HCT116 (cell line): ENCODE results near the gene DOCK4. TPM values are rescaled to one million over a fixed set of nuclear protein-coding genes. Genes with fewer than 3 reads are reported as not detected.

Experiments used
- ATAC-seq: fragments of 200-7000 bp; cut with Tn5 transposase; 2 replicates; pipeline ENCODE4 v1.9.1; 2020; ENCODE audit warnings: mild to moderate bottlenecking, moderate library complexity
- BruUV-seq: library from RNA; stranded (reverse); fragments of 400-500 nt; replicated peaks from 2 replicates; lab custom pipeline; 2021; lab: Mats Ljungman, UMichigan
- CTCF ChIA-PET: fragments of 300-600 bp; sonication (Branson Sonifier 250); formaldehyde crosslinking; loops from one replicate; lab custom pipeline; 2021; ENCODE audit warnings: antibody characterized with exemption; lab: Charles Lee
- POLR2A ChIA-PET: fragments of 300-600, 350-600 bp; sonication (Branson Sonifier 250); formaldehyde crosslinking; loops from one replicate; lab custom pipeline; 2021; ENCODE audit warnings: antibody characterized with exemption; lab: Charles Lee
- RAD21 ChIA-PET, 2 experiments: fragments of 300-600 bp; sonication (Branson Sonifier 250); formaldehyde crosslinking; loops; one replicate each; lab custom pipeline; 2023; ENCODE audit warnings: low total read pairs in 2 of 2; ENCODE audit not compliant: uncharacterized antibody in 2 of 2, unreplicated experiment in 2 of 2, low non-redundant PET in 1 of 2; lab: Charles Lee
- DNase-seq: peaks from one replicate; pipeline ENCODE4 v3.0.0-alpha.2; 2010; ENCODE audit warnings: low read depth, low spot score
- H2AFZ ChIP-seq: fragments of 200-600 bp; shearing (Covaris generic), sonication (generic); 2 replicates; pipeline ENCODE4 v1.6.1; 2017; ENCODE audit warnings: low read depth, mixed run types, mixed read lengths, antibody characterized with exemption, low read length; ENCODE audit not compliant: poor library complexity, severe bottlenecking
- H3K27ac ChIP-seq: 2 replicates; pipeline ENCODE4 v1.5.1; 2012; ENCODE audit warnings: low read depth, low read length
- H3K27me3 ChIP-seq: fragments of 200-600 bp; sonication (generic); 2 replicates; pipeline ENCODE4 v1.6.1; 2016; ENCODE audit warnings: mixed run types, low read length, mixed read lengths; ENCODE audit not compliant: insufficient read depth
- H3K36me3 ChIP-seq, 2 experiments: fragments of 200-500 bp in 1 of 2; fragments of 200-600 bp in 1 of 2; sonication (Bioruptor generic) in 1 of 2; sonication (generic) in 1 of 2; 2 replicates each; pipeline versions ENCODE4 v1.5.1 to v1.6.1; 2014 to 2016; ENCODE audit warnings: low read length in 2 of 2, inconsistent platforms in 1 of 2, mixed read lengths in 1 of 2, mixed run types in 1 of 2; ENCODE audit not compliant: insufficient read depth in 2 of 2, control insufficient read depth in 1 of 2
- H3K4me1 ChIP-seq, 2 experiments: fragments of 200-600 bp in 1 of 2; sonication (generic) in 1 of 2; 2 replicates each; pipeline versions ENCODE4 v1.5.1 to v1.6.1; 2012 to 2017; ENCODE audit warnings: low read length in 2 of 2, inconsistent platforms in 1 of 2, mild to moderate bottlenecking in 1 of 2, mixed read lengths in 1 of 2, mixed run types in 1 of 2, moderate library complexity in 1 of 2; ENCODE audit not compliant: insufficient read depth in 2 of 2, control insufficient read depth in 1 of 2
- H3K4me2 ChIP-seq: fragments of 200-600 bp; sonication (generic); 2 replicates; pipeline ENCODE4 v1.6.1; 2017; ENCODE audit warnings: mixed run types, low read length, mixed read lengths
- H3K4me3 ChIP-seq, 2 experiments: fragments of 200-600 bp in 1 of 2; sonication (generic) in 1 of 2; replicated peaks in 1 of 2; 2 replicates each; pipeline ENCODE4 v1.5.1; 2011 to 2016; ENCODE audit warnings: low read length in 2 of 2, control low read depth in 1 of 2, low read depth in 1 of 2, mild to moderate bottlenecking in 1 of 2, mixed read lengths in 1 of 2, mixed run types in 1 of 2
- H3K79me2 ChIP-seq: fragments of 200-600 bp; sonication (generic); 2 replicates; pipeline ENCODE4 v1.6.1; 2017; ENCODE audit warnings: mild to moderate bottlenecking, mixed run types, low read length, moderate library complexity, mixed read lengths; ENCODE audit not compliant: insufficient read depth
- H3K9ac ChIP-seq: fragments of 200-600 bp; sonication (generic); 2 replicates; pipeline ENCODE4 v1.6.1; 2016; ENCODE audit warnings: low read length, mixed read lengths
- H3K9me2 ChIP-seq: fragments of 200-600 bp; sonication (generic), shearing (Covaris generic); 2 replicates; pipeline ENCODE4 v1.6.1; 2017; ENCODE audit warnings: mixed run types, mild to moderate bottlenecking, moderate library complexity; ENCODE audit not compliant: insufficient read depth
- H3K9me3 ChIP-seq, 2 experiments: fragments of 200-500 bp in 1 of 2; fragments of 200-600 bp in 1 of 2; sonication (Bioruptor generic) in 1 of 2; sonication (generic) in 1 of 2; 2 replicates each; pipeline ENCODE4 v1.6.1; 2014 to 2017; ENCODE audit warnings: low read length in 2 of 2, mixed read lengths in 2 of 2, inconsistent platforms in 1 of 2, low read depth in 1 of 2, mild to moderate bottlenecking in 1 of 2, mixed run types in 1 of 2, moderate library complexity in 1 of 2; ENCODE audit not compliant: control insufficient read depth in 1 of 2, insufficient read depth in 1 of 2
- H4K20me1 ChIP-seq: fragments of 200-600 bp; sonication (generic), shearing (Covaris generic); 2 replicates; pipeline ENCODE4 v1.6.1; 2017; ENCODE audit warnings: mixed run types, mild to moderate bottlenecking, moderate library complexity; ENCODE audit not compliant: insufficient read depth
- CBX3 ChIP-seq: IDR thresholded peaks from 2 replicates; pipeline ENCODE4 v1.6.1; 2012; ENCODE audit warnings: low read depth
- EZH2 ChIP-seq: fragments of 200-600 bp; sonication (generic); IDR thresholded peaks from 2 replicates; pipeline ENCODE4 v1.6.1; 2017; ENCODE audit warnings: antibody characterized with exemption, mixed run types
- EZH2phosphoT487 ChIP-seq: fragments of 200-600 bp; IDR thresholded peaks from 2 replicates; pipeline ENCODE4 v1.6.1; 2018; ENCODE audit warnings: antibody characterized with exemption, borderline replicate concordance
- FOSL1 ChIP-seq: IDR thresholded peaks from 2 replicates; pipeline ENCODE4 v1.6.1; 2012; ENCODE audit warnings: low read depth
- JUND ChIP-seq: IDR thresholded peaks from 2 replicates; pipeline ENCODE4 v1.6.1; 2012
- POLR2AphosphoS5 ChIP-seq: IDR thresholded peaks from 2 replicates; pipeline ENCODE4 v1.6.1; 2011; ENCODE audit warnings: mild to moderate bottlenecking, low read depth, low read length, moderate library complexity
- SIN3A ChIP-seq: IDR thresholded peaks from 2 replicates; pipeline ENCODE4 v1.6.1; 2012; ENCODE audit warnings: low read depth
- SRF ChIP-seq: IDR thresholded peaks from 2 replicates; pipeline ENCODE4 v1.6.1; 2012; ENCODE audit warnings: low read depth
- YY1 ChIP-seq: IDR thresholded peaks from 2 replicates; pipeline ENCODE4 v1.6.1; 2011; ENCODE audit warnings: low read length, low read depth, moderate library complexity, mild to moderate bottlenecking; ENCODE audit not compliant: insufficient replicate concordance; ENCODE audit errors: extremely low read depth
- ZFX ChIP-seq: fragments of 450-650 bp; IDR thresholded peaks from 2 replicates; pipeline ENCODE4 v1.6.1; 2017
- ZNF274 ChIP-seq: fragments of 200-500 bp; sonication (Bioruptor generic); IDR thresholded peaks from 2 replicates; pipeline ENCODE4 v1.6.1; 2014; ENCODE audit warnings: mild to moderate bottlenecking, low read depth, low read length, inconsistent platforms
- intact Hi-C: fragments of 100-400 bp; cut with micrococcal nuclease; formaldehyde crosslinking; loops from 2 replicates; pipeline ENCODE4 v1.10.0; 2022
- total RNA-seq: library from RNA; stranded (reverse); gene quantifications from one replicate; pipeline ENCODE4 v1.2.1, GENCODE V29; 2021; ENCODE audit not compliant: unreplicated experiment
- TF ChIP-seq, protein P1 (sequence below): IDR thresholded peaks from 2 replicates; pipeline ENCODE4 v1.6.1; 2012; ENCODE audit warnings: low read depth
- TF ChIP-seq, protein P2 (sequence below), 3 experiments: fragments of 200-600 bp in 1 of 3; sonication (generic) in 1 of 3; IDR thresholded peaks in 2 of 3; conservative IDR thresholded peaks in 1 of 3; 2 replicates each; pipeline ENCODE4 v1.5.1; 2012 to 2017; ENCODE audit warnings: low read depth in 2 of 3, low read length in 2 of 3, antibody characterized with exemption in 1 of 3, borderline replicate concordance in 1 of 3, control low read depth in 1 of 3, mild to moderate bottlenecking in 1 of 3, mixed read lengths in 1 of 3, mixed run types in 1 of 3, moderate library complexity in 1 of 3; ENCODE audit not compliant: insufficient read depth in 1 of 3
- TF ChIP-seq, protein P3 (sequence below): IDR thresholded peaks from 2 replicates; pipeline ENCODE4 v1.6.1; 2011; ENCODE audit warnings: mild to moderate bottlenecking, low read length, moderate library complexity; ENCODE audit not compliant: insufficient replicate concordance; ENCODE audit errors: extremely low read depth
- TF ChIP-seq, protein P4 (sequence below): IDR thresholded peaks from 2 replicates; pipeline ENCODE4 v1.6.1; 2012

The DOCK4 gene
- total RNA-seq, 1 experiment from 2014 or later = 2.2 TPM

DNA sequence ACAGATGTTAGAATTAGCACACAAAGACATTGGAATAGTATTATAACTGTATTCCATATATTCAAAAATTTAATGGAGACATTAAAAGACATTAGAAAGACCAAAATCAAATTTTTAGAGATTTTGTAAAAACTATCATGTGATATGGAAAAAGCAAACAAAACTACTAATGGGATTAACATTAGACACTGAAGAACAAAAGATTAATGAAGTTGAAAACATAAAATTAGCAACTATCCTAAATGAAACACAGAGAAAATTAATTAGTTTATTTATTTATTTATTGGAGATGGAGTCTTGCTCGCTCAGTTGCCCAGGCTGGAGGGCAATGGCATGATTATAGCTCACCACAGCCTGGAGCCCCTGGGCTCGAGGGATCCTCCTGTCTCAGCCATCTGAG lies 158.8 kb downstream of the DOCK4 start:
- no peaks in the 10 kb centered on the region for H3K27me3 ChIP-seq
- H2AFZ ChIP-seq = no peak overlapping the region
- CTCF ChIA-PET = no interaction called here
- H3K4me2 ChIP-seq = no peak overlapping the region
- H3K4me3 ChIP-seq = no peak overlapping the region
- no peaks in the 10 kb centered on the region for H3K79me2 ChIP-seq
- H4K20me1 ChIP-seq = no peaks in the 10 kb centered on the region
- H3K9ac ChIP-seq = no peak overlapping the region
- no peaks in the 10 kb centered on the region for H3K9me2 ChIP-seq
- H3K9me3 ChIP-seq = no peaks in the 10 kb centered on the region
- intact Hi-C loops = no loop called here
- RAD21 ChIA-PET = no interaction called here
- POLR2A ChIA-PET = no interaction called here
- no peak overlapping the region for H3K27ac ChIP-seq
- H3K36me3 ChIP-seq = no peaks in the 10 kb centered on the region
- BruUV-seq = no TSS peak
- no peak for ATAC-seq
- TF ChIP-seq FOSL1 = no peak
- no peak for TF ChIP-seq CBX3
- no peak for TF ChIP-seq JUND
- TF ChIP-seq EZH2 = no peak
- TF ChIP-seq, protein P1, sequence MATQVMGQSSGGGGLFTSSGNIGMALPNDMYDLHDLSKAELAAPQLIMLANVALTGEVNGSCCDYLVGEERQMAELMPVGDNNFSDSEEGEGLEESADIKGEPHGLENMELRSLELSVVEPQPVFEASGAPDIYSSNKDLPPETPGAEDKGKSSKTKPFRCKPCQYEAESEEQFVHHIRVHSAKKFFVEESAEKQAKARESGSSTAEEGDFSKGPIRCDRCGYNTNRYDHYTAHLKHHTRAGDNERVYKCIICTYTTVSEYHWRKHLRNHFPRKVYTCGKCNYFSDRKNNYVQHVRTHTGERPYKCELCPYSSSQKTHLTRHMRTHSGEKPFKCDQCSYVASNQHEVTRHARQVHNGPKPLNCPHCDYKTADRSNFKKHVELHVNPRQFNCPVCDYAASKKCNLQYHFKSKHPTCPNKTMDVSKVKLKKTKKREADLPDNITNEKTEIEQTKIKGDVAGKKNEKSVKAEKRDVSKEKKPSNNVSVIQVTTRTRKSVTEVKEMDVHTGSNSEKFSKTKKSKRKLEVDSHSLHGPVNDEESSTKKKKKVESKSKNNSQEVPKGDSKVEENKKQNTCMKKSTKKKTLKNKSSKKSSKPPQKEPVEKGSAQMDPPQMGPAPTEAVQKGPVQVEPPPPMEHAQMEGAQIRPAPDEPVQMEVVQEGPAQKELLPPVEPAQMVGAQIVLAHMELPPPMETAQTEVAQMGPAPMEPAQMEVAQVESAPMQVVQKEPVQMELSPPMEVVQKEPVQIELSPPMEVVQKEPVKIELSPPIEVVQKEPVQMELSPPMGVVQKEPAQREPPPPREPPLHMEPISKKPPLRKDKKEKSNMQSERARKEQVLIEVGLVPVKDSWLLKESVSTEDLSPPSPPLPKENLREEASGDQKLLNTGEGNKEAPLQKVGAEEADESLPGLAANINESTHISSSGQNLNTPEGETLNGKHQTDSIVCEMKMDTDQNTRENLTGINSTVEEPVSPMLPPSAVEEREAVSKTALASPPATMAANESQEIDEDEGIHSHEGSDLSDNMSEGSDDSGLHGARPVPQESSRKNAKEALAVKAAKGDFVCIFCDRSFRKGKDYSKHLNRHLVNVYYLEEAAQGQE = no peak
- no peak for TF ChIP-seq YY1
- no peak for TF ChIP-seq SRF
- TF ChIP-seq POLR2AphosphoS5 = no peak
- no peak for TF ChIP-seq SIN3A
- TF ChIP-seq, protein P2, sequence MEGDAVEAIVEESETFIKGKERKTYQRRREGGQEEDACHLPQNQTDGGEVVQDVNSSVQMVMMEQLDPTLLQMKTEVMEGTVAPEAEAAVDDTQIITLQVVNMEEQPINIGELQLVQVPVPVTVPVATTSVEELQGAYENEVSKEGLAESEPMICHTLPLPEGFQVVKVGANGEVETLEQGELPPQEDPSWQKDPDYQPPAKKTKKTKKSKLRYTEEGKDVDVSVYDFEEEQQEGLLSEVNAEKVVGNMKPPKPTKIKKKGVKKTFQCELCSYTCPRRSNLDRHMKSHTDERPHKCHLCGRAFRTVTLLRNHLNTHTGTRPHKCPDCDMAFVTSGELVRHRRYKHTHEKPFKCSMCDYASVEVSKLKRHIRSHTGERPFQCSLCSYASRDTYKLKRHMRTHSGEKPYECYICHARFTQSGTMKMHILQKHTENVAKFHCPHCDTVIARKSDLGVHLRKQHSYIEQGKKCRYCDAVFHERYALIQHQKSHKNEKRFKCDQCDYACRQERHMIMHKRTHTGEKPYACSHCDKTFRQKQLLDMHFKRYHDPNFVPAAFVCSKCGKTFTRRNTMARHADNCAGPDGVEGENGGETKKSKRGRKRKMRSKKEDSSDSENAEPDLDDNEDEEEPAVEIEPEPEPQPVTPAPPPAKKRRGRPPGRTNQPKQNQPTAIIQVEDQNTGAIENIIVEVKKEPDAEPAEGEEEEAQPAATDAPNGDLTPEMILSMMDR (IDR thresholded peaks at IDR 0.05 in 2 of 3, conservative IDR thresholded peaks at IDR 0.05 in 1 of 3; ENCODE audit: borderline replicate concordance in 1 of 3, insufficient read depth in 1 of 3, low read depth in 2 of 3, low read length in 2 of 3) = no peak
- TF ChIP-seq EZH2phosphoT487 = no peak
- no peak for TF ChIP-seq ZNF274
- no peak for TF ChIP-seq ZFX
- TF ChIP-seq, protein P3, sequence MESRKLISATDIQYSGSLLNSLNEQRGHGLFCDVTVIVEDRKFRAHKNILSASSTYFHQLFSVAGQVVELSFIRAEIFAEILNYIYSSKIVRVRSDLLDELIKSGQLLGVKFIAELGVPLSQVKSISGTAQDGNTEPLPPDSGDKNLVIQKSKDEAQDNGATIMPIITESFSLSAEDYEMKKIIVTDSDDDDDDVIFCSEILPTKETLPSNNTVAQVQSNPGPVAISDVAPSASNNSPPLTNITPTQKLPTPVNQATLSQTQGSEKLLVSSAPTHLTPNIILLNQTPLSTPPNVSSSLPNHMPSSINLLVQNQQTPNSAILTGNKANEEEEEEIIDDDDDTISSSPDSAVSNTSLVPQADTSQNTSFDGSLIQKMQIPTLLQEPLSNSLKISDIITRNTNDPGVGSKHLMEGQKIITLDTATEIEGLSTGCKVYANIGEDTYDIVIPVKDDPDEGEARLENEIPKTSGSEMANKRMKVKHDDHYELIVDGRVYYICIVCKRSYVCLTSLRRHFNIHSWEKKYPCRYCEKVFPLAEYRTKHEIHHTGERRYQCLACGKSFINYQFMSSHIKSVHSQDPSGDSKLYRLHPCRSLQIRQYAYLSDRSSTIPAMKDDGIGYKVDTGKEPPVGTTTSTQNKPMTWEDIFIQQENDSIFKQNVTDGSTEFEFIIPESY = no peak
- TF ChIP-seq, protein P4, sequence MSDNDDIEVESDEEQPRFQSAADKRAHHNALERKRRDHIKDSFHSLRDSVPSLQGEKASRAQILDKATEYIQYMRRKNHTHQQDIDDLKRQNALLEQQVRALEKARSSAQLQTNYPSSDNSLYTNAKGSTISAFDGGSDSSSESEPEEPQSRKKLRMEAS = no peak
- no peak for DNase-seq
- H3K4me1 ChIP-seq = no peaks in the 10 kb centered on the region
